BJ (cell line): ENCODE measurements around the gene MRPL4. TPM values are rescaled to one million over a fixed set of nuclear protein-coding genes. Genes with fewer than 3 reads are reported as not detected.

Experiments used
- CTCF ChIA-PET: fragments of 350-600 bp; formaldehyde crosslinking; extraction: SDS; loops from one replicate; lab custom pipeline; 2021; ENCODE audit warnings: antibody characterized with exemption, inconsistent platforms; lab: Yijun Ruan, JAX
- POLR2A ChIA-PET: fragments of 300-600 bp; sonication (Branson Sonifier 250); formaldehyde crosslinking; extraction: SDS; loops from one replicate; lab custom pipeline; 2021; ENCODE audit warnings: antibody characterized with exemption; lab: Charles Lee
- DNase-seq: peaks from one replicate; pipeline ENCODE4 v3.0.0-alpha.2; 2011; ENCODE audit warnings: low read depth
- H3K27me3 ChIP-seq: 2 replicates; pipeline ENCODE4 v1.6.0; 2011; ENCODE audit warnings: low read length; ENCODE audit not compliant: control insufficient read depth, insufficient read depth
- H3K36me3 ChIP-seq: 2 replicates; pipeline ENCODE4 v1.5.1; 2011; ENCODE audit warnings: low read length; ENCODE audit not compliant: control insufficient read depth, insufficient read depth
- H3K4me3 ChIP-seq: 2 replicates; pipeline ENCODE4 v1.5.1; 2011; ENCODE audit warnings: low read depth, mild to moderate bottlenecking, control low read depth, low read length
- polyA plus RNA-seq: library from polyadenylated mRNA; depleted of rRNA; stranded (reverse); fragments of >200 nt; gene quantifications from 2 replicates; pipeline ENCODE4 v1.2.3, GENCODE V29; 2011
- TF ChIP-seq, protein P1 (sequence below): IDR thresholded peaks from 2 replicates; pipeline ENCODE4 v1.5.1; 2011; ENCODE audit warnings: low read depth, mild to moderate bottlenecking, control low read depth, inconsistent platforms, low read length, moderate library complexity; ENCODE audit not compliant: insufficient read depth

Gene MRPL4
- polyA plus RNA-seq, 1 experiment, result 58.7 TPM

DNA sequence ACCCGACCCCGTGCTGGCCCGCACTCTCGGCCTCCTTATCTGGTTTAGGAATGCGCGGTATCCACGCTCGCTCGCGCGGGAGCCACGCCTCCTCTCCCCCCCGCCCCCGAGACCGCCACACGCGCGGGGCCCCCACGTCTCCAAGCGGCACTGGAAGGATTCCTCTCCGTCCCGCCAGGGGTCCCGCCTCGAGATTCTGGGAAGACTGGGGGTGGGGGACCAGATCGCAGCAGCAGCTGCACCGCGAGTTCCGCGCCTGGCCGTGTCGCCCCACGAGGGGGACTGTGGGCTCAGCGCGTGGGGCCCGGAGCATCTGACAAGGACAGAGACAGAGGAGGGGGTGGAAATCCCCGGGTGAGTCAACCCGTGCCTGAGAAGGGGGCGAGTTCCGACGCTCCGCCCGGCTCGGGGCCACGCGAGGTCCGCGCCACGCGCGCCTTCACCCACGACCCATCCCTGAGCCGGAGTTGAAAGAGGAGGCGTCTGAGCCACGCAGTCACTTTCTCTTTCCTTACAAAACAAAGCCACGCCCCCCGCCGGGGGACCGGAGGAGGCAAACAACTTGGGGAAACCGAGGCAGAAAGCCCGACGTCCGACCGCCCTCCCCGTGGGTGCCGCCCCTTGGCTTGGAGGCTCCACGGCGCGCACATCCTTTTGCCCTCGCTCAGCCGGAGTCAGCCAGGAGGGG lies 21.7 kb upstream of the MRPL4 start:
- DNase-seq, result no peak
- CTCF ChIA-PET, result no interaction called here

DNA sequence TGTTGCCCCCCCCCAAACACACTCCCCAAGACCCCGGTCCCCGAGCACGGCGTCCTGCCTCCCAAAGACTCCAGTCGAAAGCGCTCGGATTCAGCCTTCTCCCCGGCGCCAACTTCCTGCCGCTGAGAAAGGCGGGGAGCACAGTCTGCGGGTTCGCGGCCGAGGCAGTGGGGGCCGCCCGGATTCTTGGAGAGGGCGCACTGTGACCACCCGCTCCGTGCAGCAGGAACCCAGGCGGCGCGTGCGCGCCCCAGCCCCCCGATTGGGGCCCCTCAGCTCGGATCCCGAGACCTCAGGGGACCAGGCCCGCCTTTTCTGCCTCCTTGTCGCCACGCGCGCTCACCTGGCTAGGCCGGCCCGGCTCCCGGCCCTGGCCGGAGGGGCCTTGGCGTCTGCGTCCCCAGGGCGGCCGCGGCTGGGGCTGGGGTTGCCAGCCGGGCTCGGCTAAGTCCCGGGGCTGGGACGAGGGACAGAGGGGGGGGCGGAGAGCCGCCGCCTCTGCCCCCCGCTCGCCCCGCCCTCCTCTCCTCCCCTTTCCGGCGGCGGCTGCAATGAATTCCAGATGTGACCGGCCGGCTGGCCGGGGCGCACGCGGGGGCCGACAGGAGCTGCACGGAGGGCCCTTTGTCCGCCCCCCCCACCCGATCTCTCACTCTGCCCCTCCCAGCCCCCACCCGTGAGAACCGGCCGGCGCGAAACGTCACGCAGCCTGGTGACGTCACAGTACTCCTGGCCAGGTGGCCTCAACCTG lies 21.0 kb upstream of the MRPL4 start, which contains the start of gene S1PR2:
Gene S1PR2, minus strand, starts transcription at position 471 of the 751 bp plus-strand sequence. CDS start 6,426 bp downstream, outside the sequence.
- TF ChIP-seq, protein P1, sequence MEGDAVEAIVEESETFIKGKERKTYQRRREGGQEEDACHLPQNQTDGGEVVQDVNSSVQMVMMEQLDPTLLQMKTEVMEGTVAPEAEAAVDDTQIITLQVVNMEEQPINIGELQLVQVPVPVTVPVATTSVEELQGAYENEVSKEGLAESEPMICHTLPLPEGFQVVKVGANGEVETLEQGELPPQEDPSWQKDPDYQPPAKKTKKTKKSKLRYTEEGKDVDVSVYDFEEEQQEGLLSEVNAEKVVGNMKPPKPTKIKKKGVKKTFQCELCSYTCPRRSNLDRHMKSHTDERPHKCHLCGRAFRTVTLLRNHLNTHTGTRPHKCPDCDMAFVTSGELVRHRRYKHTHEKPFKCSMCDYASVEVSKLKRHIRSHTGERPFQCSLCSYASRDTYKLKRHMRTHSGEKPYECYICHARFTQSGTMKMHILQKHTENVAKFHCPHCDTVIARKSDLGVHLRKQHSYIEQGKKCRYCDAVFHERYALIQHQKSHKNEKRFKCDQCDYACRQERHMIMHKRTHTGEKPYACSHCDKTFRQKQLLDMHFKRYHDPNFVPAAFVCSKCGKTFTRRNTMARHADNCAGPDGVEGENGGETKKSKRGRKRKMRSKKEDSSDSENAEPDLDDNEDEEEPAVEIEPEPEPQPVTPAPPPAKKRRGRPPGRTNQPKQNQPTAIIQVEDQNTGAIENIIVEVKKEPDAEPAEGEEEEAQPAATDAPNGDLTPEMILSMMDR, result no peak
- no peak for DNase-seq
- Histone ChIP-seq H3K4me3 (peak within 1 kb of the TSS; percentile 95), H3K36me3 (no peaks in the 10 kb centered on the region; the same call in 1 of the 2 replicates), H3K27me3 (no peaks in the 10 kb centered on the region)
- CTCF ChIA-PET, result interaction anchor here (0.7 to 3.3 kb wide), 2 partner anchors 13 to 20 kb away, joined by 3 to 22 read pairs; partner anchors contain the start of gene MRPL4
- POLR2A ChIA-PET, result no interaction called here

More for the DNA sequence above, 21.7 kb upstream of the MRPL4 start:
- Histone ChIP-seq H3K4me3 (peak overlapping the region; percentile 95), H3K36me3 (no peaks in the 10 kb centered on the region; the same call in 1 of the 2 replicates), H3K27me3 (no peaks in the 10 kb centered on the region)
- POLR2A ChIA-PET, result no interaction called here
- TF ChIP-seq, protein P1, result peak; percentile 26; the same call in 1 of the 2 replicates

DNA sequence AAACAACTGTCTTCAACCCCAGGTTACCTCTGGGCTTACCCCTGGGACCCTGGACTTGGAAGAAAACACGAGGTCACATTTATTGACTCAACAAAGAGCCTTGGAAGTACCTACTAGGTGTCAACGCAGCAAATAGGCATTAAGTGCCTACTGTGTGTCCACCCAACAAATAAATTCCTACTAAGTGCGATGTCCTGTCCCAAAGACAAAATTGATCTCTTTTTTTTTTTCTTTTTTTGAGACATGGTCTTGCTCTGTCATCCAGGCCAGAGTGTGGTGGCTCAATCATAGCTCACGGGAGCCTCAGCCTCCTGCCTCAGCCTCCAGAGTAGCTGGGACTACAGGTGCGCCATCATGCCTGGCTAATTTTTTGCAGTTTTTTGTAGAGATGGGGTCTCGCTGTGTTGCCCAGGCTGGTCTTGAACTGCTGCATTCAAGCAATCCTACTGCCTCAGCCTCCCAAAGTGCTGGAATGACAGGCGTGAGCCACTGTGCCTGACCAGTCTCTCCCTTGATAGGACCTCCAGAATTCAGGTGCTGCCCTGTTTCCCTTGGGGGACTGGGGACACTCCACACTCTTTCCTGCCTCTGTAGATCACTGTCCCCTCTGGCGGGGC lies 20.3 kb upstream of the MRPL4 start:
- CTCF ChIA-PET, result interaction anchor here (0.7 to 3.3 kb wide), 2 partner anchors 13 to 19 kb away, joined by 3 to 22 read pairs; partner anchors contain the start of gene MRPL4
- TF ChIP-seq, protein P1, result no peak
- Histone ChIP-seq H3K36me3 (no peaks in the 10 kb centered on the region; the same call in 1 of the 2 replicates), H3K27me3 (no peaks in the 10 kb centered on the region), H3K4me3 (peak overlapping the region; percentile 95)
- DNase-seq, result no peak
- POLR2A ChIA-PET, result no interaction called here

DNA sequence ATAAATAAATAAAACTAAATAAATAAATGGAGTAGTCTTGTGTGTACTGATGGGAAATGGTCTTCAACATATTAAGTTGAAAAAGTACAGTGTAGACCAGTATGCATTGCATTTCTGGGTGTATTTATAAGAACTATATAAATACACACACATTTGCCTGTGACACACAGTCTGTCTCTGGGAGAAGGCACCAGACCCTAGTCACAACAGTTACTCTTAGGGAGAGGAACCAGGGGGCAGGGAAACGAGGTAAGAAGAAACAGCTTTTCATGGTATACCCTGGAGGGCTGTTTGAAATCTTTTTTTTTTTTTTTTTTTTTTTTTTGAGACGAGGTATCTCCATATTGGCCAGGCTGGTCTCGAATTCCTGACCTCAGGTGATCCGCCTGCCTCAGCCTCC lies 18.1 kb upstream of the MRPL4 start:
- POLR2A ChIA-PET, result no interaction called here
- CTCF ChIA-PET, result interaction anchor here (0.6 to 3.3 kb wide), 2 partner anchors 17 to 112 kb away, joined by 3 to 22 read pairs; partner anchors contain the start of gene MRPL4

More for the DNA sequence above, 18.1 kb upstream of the MRPL4 start:
- no peaks in the 10 kb centered on the region for H3K36me3 ChIP-seq
- no peaks in the 10 kb centered on the region for H3K27me3 ChIP-seq
- DNase-seq, result no peak
- TF ChIP-seq, protein P1, result no peak
- no peak overlapping the region for H3K4me3 ChIP-seq
